SW 1271 (cell line): ENCODE results near the gene CDH15.
"Not testable (repeated sequence)": the region's sequence is repeated elsewhere in the genome, so short reads cannot be mapped to it uniquely, and the experiment has no call there.

Source experiments
- DNase-seq, 2 experiments: peaks; one replicate each; lab custom pipeline; 2025; lab: John Stamatoyannopoulos, UW

CDH15 gene

DNA sequence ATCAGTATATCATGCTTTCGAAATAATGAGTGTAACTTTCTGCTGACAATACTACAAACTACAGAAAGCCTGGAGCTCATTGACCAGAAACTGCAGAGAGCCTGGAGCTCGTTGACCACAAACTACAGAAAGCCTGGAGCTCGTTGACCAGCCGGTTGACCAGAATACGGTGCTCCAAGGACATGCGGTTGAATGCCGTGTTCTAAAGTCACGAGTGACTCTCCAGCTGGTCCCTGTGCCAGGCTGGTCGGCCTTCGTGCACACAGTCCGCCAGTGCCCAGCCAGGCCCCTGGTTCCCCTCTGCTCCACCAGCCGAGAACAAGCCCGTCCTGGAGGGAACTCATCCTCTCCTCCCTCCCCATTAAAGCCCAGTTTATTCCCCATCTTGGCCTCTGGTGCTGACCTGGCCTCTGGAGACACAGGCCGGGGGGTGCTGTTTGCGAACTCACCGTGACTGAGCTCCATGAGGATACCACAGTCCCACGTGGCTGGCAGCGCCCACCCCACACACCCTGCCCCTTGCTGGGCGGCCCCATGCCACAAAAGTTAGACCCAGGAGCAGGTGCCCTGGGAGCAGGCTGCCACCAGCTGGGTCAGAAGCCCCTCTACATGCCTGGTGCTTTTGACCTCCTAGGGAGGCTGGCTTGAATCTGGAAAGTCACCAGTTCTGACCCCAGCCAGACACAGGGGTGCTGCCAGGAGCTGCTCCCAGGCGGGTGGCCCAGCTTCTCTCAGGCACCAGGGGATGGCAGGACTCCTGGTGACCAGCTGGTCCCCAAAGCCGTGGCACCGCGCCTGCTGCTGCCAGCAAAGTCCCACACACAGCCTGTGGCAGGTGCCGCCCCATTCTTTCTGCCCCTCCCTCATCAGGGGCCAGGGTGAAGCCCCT lies 15.5 kb upstream of the CDH15 start:
- no peak for DNase-seq

DNA sequence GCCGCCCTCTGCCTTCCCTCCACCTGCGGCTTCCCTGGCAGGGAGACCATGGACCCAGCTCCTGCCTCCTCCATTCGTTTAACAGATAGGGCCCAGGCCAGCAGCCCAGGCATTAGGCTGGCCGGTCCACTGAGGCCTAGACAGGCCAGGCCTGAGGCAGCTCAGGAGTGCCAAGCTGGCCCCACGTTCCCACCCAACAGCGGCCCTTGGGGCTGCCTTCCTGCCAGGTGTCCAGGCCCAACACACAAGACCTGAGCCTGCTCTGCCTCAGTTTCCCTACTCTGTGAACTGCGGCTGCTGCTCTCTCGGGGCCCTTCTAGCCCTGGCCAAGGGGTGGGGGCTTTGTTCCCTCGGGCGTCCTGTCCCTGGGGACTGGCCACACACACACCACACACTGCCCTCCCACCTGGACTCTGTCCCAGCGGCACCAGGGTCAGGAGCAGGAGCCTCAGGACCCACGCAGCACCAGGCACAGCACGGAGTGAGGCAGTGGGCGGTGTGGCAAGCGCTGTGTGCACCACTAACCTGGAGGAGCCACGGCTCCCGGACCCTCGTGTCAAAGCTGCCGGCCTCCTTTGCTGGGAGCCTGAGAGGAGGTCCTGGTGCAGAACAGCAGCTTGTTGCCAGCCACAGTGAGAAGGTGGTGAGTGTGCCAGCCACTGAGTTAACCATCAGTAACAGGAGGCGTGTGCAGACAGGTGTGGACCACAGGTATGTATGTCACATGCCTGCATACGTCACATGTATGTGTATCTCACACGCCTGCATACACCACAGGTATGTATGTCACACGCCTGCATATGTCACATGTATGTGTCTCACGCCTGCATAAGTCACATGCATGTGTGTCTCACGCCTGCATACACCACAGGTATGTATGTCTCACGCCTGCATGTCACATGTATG lies 14.6 kb upstream of the CDH15 start:
- DNase-seq: no peak

- DNase-seq: no peak
Measured at GRCh38 chr16:89157778-89158177, 13.8 kb upstream of the CDH15 start.

DNA sequence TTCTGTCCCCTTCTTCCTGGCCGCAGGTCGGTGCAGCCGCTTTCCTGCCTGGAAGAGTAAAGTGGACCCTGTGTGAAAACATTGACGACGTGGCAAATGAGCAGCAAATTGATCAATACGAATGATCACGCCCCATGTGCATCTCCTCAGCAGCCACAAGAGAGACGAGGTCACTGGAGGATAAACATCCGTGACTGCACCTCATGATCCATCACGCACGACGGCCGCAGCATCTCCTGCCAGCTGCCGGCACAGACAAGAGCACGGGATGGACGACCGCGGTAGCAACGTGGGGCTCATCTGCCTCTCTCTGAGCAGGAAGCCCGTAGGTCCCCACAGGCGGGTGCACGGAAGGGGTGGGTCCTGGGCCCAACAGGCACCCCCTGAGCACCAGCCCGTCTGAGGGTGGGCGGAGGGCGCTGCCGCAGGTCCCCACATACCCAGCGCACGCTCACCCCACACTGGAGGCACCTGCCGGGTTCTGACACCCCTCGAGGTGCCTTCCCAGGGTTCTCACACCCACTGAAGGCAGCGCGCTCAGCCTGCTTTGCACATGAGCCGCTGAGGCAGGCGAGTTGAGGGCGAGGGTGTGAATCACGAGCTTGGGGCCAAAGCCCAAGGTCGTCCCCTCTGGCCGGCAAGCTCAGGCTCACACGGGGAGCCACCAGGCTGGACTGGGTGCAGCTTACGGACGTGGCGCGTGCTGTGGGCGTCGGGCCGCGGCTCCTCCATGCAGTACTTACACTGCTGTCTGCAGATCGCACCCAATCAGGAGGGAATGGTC lies 12.3 kb upstream of the CDH15 start:
- no peak for DNase-seq

DNA sequence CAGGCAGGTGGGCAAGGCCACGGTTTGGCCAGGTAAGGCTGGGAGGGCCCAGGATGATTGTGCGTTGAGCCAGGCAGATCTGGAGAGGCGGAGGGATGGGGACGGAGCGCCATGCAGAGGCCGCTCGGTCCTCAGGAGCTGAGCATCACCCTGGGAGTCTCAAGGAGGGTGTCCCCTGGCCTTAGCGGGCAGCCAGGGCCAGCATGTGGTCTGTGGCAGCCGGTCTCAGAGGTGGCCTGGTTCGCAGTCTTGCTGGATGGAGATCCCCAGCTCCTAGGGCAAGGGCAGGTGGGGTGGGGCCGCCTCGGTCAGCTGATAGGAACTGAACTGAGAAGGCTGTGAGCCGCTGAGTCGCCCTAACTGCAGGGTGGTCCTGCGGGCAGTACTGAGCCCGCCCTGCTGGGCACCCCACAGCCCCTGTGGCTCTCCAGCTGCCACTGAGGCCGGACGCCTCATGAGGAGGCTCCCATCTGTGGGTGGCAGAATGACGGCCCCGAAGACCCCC lies 11.6 kb upstream of the CDH15 start:
- DNase-seq: no peak

- no peak for DNase-seq
Measured at GRCh38 chr16:89160977-89161701, 10.4 kb upstream of the CDH15 start.

DNA sequence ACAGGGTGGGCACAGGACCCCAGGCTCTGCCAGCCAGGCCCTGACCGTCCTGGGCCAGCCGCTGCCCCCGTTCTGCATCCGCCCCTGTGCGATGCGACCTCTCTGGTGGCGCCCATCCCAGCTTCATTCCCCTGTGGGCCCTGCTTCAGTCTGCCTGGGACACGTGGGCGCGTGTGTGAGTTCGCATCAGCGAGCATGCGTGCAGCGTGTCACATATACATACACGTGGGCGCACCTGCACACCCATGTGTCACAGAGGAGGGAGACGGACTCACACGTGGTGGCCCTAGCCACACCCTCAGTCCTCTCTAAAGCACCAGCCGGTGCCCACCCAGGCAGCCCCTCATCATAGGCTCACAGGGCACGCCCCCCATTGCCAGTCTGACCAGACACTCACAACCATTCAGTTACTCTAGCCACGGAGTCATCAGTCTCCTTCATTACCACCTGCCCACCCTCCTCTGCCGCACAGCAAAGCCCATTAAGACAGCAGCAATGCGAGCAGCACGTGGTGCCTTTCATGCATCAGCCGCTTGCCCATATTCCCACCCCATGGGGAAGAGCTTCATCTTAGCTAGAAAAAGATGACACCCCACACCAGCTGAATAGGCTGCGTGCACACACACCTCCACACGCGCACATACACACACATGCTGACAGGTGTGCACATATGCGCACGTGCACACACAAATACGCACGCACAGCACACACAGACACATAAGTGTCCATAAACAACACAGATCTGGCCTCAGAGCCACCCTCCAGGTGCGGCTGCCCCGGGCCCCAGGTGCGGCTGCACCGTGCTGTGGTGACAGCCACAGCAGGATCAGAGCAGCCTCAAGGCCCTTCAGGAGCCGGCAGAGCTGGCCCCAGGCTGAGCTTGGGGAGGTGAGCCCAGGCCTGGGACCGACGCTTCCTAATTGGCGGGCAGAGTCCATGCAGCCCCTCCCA lies 9.5 kb upstream of the CDH15 start:
- no peak for DNase-seq

- DNase-seq: no peak
Measured at GRCh38 chr16:89163297-89163696, 8.3 kb upstream of the CDH15 start.

DNA sequence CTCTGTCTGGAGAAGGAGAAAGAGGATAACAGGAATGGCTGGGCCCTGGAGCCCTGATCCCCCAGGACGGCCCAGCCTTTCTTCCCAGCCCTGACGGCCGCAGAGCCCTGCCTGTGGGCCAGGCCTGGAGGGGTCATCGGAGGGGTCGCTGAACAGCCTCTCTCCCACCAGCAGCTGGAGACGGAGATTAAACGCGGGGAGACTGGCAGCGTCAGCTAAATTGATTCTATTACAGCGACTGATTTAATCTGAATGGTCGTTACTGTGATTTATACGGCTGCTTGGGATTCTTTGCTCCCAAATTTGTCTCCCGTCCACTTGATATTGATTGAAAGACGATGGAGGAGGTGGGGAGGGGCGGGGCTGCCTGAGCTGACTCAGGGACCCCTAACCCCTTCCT lies 7.1 kb upstream of the CDH15 start:
- DNase-seq: no peak

DNA sequence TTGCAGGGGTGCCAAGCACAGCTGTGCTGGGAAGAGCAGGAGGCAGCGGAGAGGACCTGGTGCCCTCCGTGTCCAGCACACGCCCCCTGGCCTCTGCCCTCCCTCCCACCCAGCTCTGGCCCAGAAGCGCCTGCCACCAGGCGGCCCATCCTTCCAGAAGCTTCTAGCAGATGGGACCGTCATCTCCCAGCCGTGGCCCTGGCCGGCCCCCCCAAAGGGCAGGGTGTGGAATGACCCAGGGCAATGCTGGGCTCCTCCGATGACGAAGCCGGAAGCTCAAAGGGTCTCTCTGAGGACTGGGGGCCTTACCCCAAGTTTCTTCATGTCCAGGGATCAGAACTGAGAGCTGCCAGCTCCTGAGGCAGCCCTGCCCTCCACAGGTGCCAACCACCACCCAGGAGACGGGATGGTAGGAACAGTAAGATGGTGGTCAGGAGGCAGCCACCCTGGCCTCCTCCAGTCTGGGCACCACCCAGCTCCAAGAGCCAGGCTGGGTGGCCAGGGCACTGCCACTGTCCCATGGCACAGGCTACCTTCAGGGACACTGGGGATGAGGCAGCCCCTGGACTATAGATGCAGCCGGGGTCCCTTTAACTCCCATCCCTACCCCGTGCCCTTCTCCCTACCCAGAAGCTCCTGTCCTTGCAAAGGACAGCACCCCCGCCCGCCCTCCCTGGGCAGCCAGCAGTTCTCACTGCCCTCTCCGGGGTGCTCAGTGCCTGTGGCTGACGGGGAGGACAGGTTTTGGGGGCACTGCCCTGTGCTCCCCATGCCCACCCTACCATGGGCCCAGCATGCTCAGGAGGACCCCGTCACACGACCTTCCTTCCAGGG lies 6.5 kb upstream of the CDH15 start:
- DNase-seq: no peak

DNA sequence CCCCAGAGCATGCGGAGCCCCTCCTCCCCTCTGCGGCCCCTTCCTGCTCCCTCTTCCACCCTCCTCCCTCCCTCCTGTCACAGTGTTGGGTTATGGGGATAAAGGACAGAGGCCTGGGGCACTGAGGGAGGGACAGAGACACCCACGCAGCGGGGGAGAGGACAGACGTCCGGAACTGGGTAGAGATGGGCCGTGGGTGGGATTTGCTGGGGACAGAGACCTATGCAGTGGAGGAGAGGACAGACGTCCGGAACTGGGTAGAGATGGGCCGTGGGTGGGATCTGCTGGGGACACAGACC lies 5.9 kb upstream of the CDH15 start:
- DNase-seq: not testable (repeated sequence)

- DNase-seq: no peak
Measured at GRCh38 chr16:89166696-89167424, 4.7 kb upstream of the CDH15 start.

GRCh38 chr16:89167425-89167941 lies 4.1 kb upstream of the CDH15 start:
- DNase-seq: peak; percentile 44 to 53

DNA sequence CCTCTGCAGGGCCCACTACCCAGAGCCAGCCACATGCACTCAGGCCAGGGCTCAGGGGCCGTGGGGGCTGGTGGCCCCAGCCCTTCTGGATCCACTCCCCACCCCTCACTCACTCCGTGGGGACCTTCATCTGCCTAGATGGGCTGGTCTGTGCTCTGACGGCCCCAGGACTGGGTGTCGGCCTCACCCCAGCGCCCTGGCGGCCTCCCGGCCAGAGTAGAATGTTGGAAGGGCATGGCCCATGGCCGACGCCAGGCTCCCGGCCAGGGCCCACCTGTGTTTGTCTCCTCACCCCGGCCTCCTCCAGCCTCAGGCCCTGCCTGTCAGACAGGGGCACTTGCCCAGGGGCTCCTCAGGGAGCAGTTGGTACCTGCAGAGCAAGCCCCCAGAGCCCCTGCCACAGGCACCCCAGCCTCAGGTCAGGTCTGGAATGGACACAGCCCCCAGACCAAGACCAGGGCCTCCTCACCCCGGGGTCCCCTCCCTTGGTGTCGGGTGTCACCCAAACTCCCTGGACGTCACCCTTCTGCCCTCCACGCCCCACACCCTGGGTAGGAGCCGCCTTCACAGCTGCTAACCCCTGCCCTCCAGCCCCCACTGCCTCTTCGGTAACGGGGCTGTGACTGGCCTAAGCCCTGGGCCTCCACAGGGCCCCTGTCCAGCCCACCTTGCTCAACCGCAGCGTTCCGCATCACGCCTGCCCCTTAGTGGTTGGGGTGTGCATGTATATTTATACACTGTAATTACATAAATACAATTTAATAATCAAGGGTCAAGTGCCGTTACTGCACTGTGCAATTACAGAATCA lies 3.0 kb upstream of the CDH15 start:
- DNase-seq: no peak

- DNase-seq: no peak
Measured at GRCh38 chr16:89169778-89170177, 1.8 kb upstream of the CDH15 start.

DNA sequence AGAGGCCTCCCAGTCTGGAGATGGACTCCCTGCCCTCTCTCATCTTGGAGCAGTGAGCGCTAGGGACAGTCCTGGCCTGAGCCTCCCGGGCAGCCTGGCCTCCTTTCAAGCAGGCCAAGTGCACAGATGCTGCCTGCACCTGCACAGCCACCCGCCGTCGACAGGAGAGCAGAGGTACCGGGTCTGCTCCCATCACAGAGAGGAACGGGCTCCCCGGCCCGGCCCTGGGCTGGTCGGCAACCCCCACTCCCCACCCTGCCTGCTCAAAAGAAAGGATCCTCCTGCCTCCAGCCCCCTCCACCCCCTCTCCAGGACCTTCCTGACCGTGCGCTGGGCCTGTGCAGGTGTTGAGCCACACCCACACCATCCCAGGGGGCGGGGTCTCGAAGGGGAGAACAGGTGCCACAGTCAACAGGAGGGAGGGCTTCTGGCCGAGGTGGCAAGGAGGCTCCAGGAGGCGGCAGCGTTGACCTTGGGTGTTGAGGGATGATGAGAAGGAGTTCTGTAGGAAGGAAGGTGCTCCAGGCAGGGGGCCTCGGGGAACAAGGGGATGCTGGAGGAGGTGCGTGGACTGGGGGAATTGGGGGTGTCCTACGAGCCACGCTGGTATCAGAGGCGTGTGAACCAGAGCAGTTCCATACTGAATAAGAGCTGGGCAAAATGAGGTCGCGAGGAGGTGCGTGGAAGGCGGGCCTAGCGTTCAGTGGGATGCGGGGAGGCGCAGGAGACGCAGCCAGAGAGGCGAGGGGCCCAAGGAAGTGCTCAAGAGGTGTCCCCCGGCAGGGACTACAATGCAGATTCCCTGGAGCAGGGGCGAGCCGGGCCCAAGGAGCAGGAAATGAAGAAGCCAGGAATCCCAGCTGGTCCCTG lies 967 bp upstream of the CDH15 start:
- no peak for DNase-seq

GRCh38 chr16:89172171-89172527 lies 601 bp downstream of the CDH15 start:
- DNase-seq: no peak
